Measurements from ENCODE around the gene THSD4. TPM values are rescaled to one million over a fixed set of nuclear protein-coding genes. Genes with fewer than 3 reads are reported as not detected.

Gene THSD4
- total RNA-seq, 2 experiments from 2014 or later, result not detected

DNA sequence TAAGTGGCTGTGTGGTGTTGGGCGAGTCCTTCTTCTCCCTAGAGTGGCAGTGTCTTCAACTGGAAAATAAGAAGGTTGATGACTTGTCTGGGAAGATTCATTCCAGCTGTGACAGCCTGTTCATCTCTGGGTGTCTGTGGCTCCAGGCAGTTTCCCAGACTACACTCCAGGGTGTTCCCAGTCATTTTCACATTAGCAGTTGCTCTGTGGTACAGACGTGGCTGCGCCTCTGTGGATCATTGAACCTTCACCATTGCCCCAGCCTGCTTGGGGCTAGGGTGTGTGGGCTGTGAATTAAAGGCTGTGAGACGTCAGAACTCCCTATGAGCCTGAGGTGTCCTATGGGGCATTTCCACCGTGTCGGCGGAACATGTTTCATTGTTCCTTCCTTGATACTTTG lies 455.5 kb downstream of the THSD4 start:
- Mint-ChIP-seq H3K4me1 (ENCODE audit: low read depth) (no peaks in the 10 kb centered on the region), H3K4me3 (no peak overlapping the region), H3K9me3 (no peaks in the 10 kb centered on the region), H3K36me3 (ENCODE audit: low read depth) (no peaks in the 10 kb centered on the region), H3K27me3 (peaks cover 53% of the 10 kb centered on the region), H3K27ac (no peak overlapping the region)
- POLR2A ChIA-PET, result no interaction called here
- TF ChIP-seq, protein P1, sequence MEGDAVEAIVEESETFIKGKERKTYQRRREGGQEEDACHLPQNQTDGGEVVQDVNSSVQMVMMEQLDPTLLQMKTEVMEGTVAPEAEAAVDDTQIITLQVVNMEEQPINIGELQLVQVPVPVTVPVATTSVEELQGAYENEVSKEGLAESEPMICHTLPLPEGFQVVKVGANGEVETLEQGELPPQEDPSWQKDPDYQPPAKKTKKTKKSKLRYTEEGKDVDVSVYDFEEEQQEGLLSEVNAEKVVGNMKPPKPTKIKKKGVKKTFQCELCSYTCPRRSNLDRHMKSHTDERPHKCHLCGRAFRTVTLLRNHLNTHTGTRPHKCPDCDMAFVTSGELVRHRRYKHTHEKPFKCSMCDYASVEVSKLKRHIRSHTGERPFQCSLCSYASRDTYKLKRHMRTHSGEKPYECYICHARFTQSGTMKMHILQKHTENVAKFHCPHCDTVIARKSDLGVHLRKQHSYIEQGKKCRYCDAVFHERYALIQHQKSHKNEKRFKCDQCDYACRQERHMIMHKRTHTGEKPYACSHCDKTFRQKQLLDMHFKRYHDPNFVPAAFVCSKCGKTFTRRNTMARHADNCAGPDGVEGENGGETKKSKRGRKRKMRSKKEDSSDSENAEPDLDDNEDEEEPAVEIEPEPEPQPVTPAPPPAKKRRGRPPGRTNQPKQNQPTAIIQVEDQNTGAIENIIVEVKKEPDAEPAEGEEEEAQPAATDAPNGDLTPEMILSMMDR (IDR thresholded peaks at IDR 0.05), result no peak
- intact Hi-C loops (cut with DNase I, micrococcal nuclease), result no loop called here
- peaks cover 3 to 17% of the 10 kb centered on the region in 2 experiments for H3K27me3 ChIP-seq (ENCODE audit: control insufficient read depth in 1 of 2, insufficient read depth in 2 of 2, low read length in 2 of 2)
- ATAC-seq (ENCODE audit: poor library complexity) (no peak), DNase-seq (no peak)
- no peak overlapping the region for H3K27ac ChIP-seq (ENCODE audit: low read depth in 1 of 2, low read length in 2 of 2)
- CTCF ChIA-PET, result no interaction called here
- H3K4me1 ChIP-seq (ENCODE audit: insufficient read depth, low read length), result no peaks in the 10 kb centered on the region
- H3K36me3 ChIP-seq (ENCODE audit: insufficient read depth, low read length), result no peaks in the 10 kb centered on the region
- no peaks in the 10 kb centered on the region for H3K9me3 ChIP-seq (ENCODE audit: control insufficient read depth in 1 of 2, insufficient read depth in 1 of 2, low read length in 2 of 2)
- no peak overlapping the region for H3K4me3 ChIP-seq (ENCODE audit: low read length)

DNA sequence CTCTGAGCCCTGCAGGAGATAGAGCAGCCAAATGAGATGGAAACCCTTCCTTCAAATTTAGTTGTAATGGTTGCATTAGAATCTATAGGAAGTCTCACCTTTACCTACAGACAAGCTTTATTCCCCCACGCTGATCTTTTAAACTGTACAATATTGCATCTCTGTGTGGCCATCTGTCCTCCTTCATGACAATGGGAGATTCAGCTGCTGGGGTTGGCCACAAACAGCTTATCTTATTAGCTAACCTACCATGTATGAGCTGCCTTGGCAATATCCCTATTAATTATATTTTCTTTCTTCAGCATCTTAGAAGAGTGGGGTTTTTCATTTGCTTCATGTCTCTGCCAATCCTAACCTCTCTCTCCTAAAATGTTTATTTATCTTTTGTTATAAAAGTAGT lies 456.4 kb downstream of the THSD4 start:
- no peak overlapping the region for H3K4me3 ChIP-seq (ENCODE audit: low read length)
- CTCF ChIA-PET, result no interaction called here
- H3K27ac ChIP-seq (ENCODE audit: low read depth in 1 of 2, low read length in 2 of 2), result no peak overlapping the region
- ATAC-seq (ENCODE audit: poor library complexity), result no peak
- no peaks in the 10 kb centered on the region for H3K9me3 ChIP-seq (ENCODE audit: control insufficient read depth in 1 of 2, insufficient read depth in 1 of 2, low read length in 2 of 2)
- intact Hi-C loops (cut with DNase I, micrococcal nuclease), result no loop called here
- Mint-ChIP-seq H3K27me3 (peaks cover 50% of the 10 kb centered on the region), H3K9me3 (no peaks in the 10 kb centered on the region), H3K4me3 (no peak overlapping the region), H3K27ac (no peak overlapping the region), H3K36me3 (ENCODE audit: low read depth) (no peaks in the 10 kb centered on the region), H3K4me1 (ENCODE audit: low read depth) (no peaks in the 10 kb centered on the region)
- POLR2A ChIA-PET, result no interaction called here
- TF ChIP-seq, protein P1 (IDR thresholded peaks at IDR 0.05), result no peak
- H3K36me3 ChIP-seq (ENCODE audit: insufficient read depth, low read length), result no peaks in the 10 kb centered on the region
- peaks cover 3 to 17% of the 10 kb centered on the region in 2 experiments for H3K27me3 ChIP-seq (ENCODE audit: control insufficient read depth in 1 of 2, insufficient read depth in 2 of 2, low read length in 2 of 2)
- no peaks in the 10 kb centered on the region for H3K4me1 ChIP-seq (ENCODE audit: insufficient read depth, low read length)
- DNase-seq, result no peak

DNA sequence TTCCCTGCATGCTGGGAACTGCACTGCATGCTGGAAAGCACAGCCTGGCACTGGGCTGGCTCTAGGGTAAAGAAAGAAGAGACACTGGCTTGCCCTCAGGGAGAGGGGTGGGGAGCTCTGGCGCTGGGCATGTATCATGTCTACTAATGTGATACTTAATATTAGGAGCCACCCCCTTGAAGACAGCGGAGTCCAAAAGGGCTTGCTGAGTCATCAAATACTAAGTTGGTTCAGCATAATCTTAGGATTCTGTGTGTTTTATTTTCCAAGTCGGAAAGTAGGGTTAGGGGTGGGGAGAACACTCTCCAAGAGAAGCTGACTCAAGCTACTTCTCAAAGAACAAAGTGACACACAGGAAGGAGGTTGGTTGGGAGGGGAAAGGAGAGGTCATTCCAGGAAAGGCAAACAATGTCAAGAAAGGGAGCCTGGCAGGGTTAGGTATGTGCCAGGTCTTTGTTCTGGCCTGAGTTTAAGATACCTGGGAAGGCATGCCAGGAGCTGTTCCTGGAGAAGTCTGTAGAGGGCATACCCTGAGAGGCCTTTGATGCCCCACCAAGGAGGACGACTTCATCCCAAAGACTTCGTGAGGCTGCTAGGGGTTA lies 457.3 kb downstream of the THSD4 start:
- H3K4me3 ChIP-seq (ENCODE audit: low read length), result no peak overlapping the region
- H3K27me3 ChIP-seq (ENCODE audit: control insufficient read depth in 1 of 2, insufficient read depth in 2 of 2, low read length in 2 of 2), result peaks cover 0 to 17% of the 10 kb centered on the region in 2 experiments
- Mint-ChIP-seq H3K27me3 (peaks cover 48% of the 10 kb centered on the region), H3K4me1 (ENCODE audit: low read depth) (no peaks in the 10 kb centered on the region), H3K9me3 (no peaks in the 10 kb centered on the region), H3K36me3 (ENCODE audit: low read depth) (no peaks in the 10 kb centered on the region), H3K4me3 (no peak overlapping the region), H3K27ac (no peak overlapping the region)
- ATAC-seq (ENCODE audit: poor library complexity) (no peak), DNase-seq (no peak)
- POLR2A ChIA-PET, result interaction anchor here (0.6 kb wide), 1 partner anchor 377 kb away, joined by 3 read pairs; no protein-coding TSS in a partner anchor
- intact Hi-C loops (cut with DNase I, micrococcal nuclease), result no loop called here
- H3K4me1 ChIP-seq (ENCODE audit: insufficient read depth, low read length), result no peaks in the 10 kb centered on the region
- TF ChIP-seq, protein P1 (IDR thresholded peaks at IDR 0.05), result no peak
- H3K27ac ChIP-seq (ENCODE audit: low read depth in 1 of 2, low read length in 2 of 2), result no peak overlapping the region
- no peaks in the 10 kb centered on the region for H3K36me3 ChIP-seq (ENCODE audit: insufficient read depth, low read length)
- CTCF ChIA-PET, result no interaction called here
- H3K9me3 ChIP-seq (ENCODE audit: control insufficient read depth in 1 of 2, insufficient read depth in 1 of 2, low read length in 2 of 2), result no peaks in the 10 kb centered on the region

Measured in CD4-positive, alpha-beta T cell (primary cell).